ENCODE data around the gene ACTL6B. TPM values are rescaled to one million over a fixed set of nuclear protein-coding genes. Genes with fewer than 3 reads are reported as not detected.

ACTL6B gene
- total and polyA plus RNA-seq, 2 of the 13 experiments (the other 11 are each of a cell fraction or from before 2014, with no cell fraction given), result not detected

GRCh38 chr7:100673302-100673941, 17.2 kb upstream of the ACTL6B start, which contains the start of gene GNB2 (continued):
- peak; percentile 23; the same call in 1 of the 2 replicates for TF ChIP-seq POGK (CRISPR knock-in tag; conservative IDR thresholded peaks at IDR 0.05)
- TF ChIP-seq ZNF275 (CRISPR knock-in tag; IDR thresholded peaks at IDR 0.05; ENCODE audit: borderline replicate concordance), result no peak
- no peak for TF ChIP-seq ZNF546 (CRISPR knock-in tag; conservative IDR thresholded peaks at IDR 0.05)
- no peak for TF ChIP-seq ZNF256 (CRISPR knock-in tag; conservative IDR thresholded peaks at IDR 0.05)
- TF ChIP-seq TRAFD1 (CRISPR knock-in tag; IDR thresholded peaks at IDR 0.05; ENCODE audit: borderline replicate concordance), result no peak
- no peak for TF ChIP-seq SRSF9 (IDR thresholded peaks at IDR 0.05; ENCODE audit: borderline replicate concordance, insufficient read depth, low read depth, low read length, poor library complexity, severe bottlenecking)
- TF ChIP-seq ZMYM2 (CRISPR knock-in tag; IDR thresholded peaks at IDR 0.05), result peak; percentile 64; the same call in 1 of the 2 replicates
- TF ChIP-seq SNAI1 (CRISPR knock-in tag; IDR thresholded peaks at IDR 0.05; ENCODE audit: borderline replicate concordance), result no peak
- peak; percentile 62 for TF ChIP-seq ASH2L (IDR thresholded peaks at IDR 0.05; ENCODE audit: insufficient read length, low read depth, low read length)
- peak; percentile 90 for TF ChIP-seq ZNF501 (CRISPR knock-in tag; IDR thresholded peaks at IDR 0.05)
- TF ChIP-seq, protein P1, sequence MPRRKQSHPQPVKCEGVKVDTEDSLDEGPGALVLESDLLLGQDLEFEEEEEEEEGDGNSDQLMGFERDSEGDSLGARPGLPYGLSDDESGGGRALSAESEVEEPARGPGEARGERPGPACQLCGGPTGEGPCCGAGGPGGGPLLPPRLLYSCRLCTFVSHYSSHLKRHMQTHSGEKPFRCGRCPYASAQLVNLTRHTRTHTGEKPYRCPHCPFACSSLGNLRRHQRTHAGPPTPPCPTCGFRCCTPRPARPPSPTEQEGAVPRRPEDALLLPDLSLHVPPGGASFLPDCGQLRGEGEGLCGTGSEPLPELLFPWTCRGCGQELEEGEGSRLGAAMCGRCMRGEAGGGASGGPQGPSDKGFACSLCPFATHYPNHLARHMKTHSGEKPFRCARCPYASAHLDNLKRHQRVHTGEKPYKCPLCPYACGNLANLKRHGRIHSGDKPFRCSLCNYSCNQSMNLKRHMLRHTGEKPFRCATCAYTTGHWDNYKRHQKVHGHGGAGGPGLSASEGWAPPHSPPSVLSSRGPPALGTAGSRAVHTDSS (CRISPR knock-in tag; conservative IDR thresholded peaks at IDR 0.05), result no peak
- no peak for TF ChIP-seq NFE2L1 (CRISPR knock-in tag; IDR thresholded peaks at IDR 0.05; ENCODE audit: borderline replicate concordance)
- TF ChIP-seq GLMP (CRISPR knock-in tag; IDR thresholded peaks at IDR 0.05; ENCODE audit: borderline replicate concordance), result no peak
- peak; percentile 83; the same call in 1 of the 2 replicates for TF ChIP-seq YEATS2 (CRISPR knock-in tag; IDR thresholded peaks at IDR 0.05; ENCODE audit: borderline replicate concordance)
- TF ChIP-seq MEF2D (CRISPR knock-in tag; IDR thresholded peaks at IDR 0.05), result peak; percentile 74
- TF ChIP-seq TIGD3 (CRISPR knock-in tag; IDR thresholded peaks at IDR 0.05; ENCODE audit: borderline replicate concordance), result no peak
- TF ChIP-seq SPEN (CRISPR knock-in tag; IDR thresholded peaks at IDR 0.05; ENCODE audit: low read depth), result peak; percentile 83
- TF ChIP-seq ZFP62 (CRISPR knock-in tag; IDR thresholded peaks at IDR 0.05), result no peak
- peak; percentile 82 for TF ChIP-seq YY1 (IDR thresholded peaks at IDR 0.05; ENCODE audit: insufficient read depth, insufficient replicate concordance, low read depth, low read length)
